Measurements from ENCODE around the gene YY1.

The YY1 gene

DNA sequence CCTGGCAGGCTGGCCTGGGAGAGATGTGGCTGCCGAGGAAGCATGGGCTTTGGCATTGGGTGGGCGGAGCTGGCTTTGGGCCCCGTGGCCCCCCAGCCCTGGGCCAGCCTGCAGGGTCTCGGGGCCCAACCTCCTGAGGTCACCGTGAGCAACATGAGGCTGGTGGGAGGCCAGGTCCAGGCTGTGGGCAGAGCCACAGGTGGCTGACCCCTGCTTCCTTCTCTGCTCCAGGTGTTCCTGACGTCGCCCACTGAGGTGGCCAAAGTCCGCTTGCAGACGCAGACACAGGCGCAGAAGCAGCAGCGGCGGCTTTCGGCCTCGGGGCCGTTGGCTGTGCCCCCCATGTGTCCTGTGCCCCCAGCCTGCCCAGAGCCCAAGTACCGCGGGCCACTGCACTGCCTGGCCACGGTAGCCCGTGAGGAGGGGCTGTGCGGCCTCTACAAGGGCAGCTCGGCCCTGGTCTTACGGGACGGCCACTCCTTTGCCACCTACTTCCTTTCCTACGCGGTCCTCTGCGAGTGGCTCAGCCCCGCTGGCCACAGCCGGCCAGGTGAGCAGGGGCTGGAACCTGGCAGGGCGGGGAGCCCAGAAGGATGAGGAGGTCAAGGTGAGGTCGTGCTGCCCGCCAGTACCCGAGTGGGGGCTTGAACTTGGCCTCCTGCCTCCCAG is 89.7 kb downstream of the YY1 start:
- Histone ChIP-seq H3K27me3 (ENCODE audit: insufficient read depth, low read length, poor library complexity) (no peaks in the 10 kb centered on the region), H3K9me3 (ENCODE audit: insufficient read depth, low read length, severe bottlenecking) (no peaks in the 10 kb centered on the region), H3K36me3 (ENCODE audit: insufficient read depth, low read length) (no peaks in the 10 kb centered on the region; the same call in 1 of the 2 replicates), H4K20me1 (ENCODE audit: insufficient read depth, low read length) (no peaks in the 10 kb centered on the region; the same call in 1 of the 2 replicates), H2AFZ (ENCODE audit: low read depth, low read length) (no peak overlapping the region), H3K79me2 (ENCODE audit: insufficient read depth, low read length) (no peaks in the 10 kb centered on the region), H3K9ac (ENCODE audit: low read depth, low read length) (no peak overlapping the region), H3K27ac (ENCODE audit: low read length) (no peak overlapping the region), H3K4me3 (ENCODE audit: low read depth in 1 of 2, low read length in 2 of 2) (no peak overlapping the region), H3K4me1 (ENCODE audit: insufficient read depth, low read length) (no peaks in the 10 kb centered on the region), H3K4me2 (ENCODE audit: insufficient read depth, low read length) (no peak overlapping the region)
- DNase-seq (no peak), ATAC-seq (ENCODE audit: insufficient read depth, low read depth) (no peak)
- no peak for TF ChIP-seq EZH2 (IDR thresholded peaks at IDR 0.05; ENCODE audit: borderline replicate concordance, low read depth, low read length, severe bottlenecking)
- TF ChIP-seq, protein P1, sequence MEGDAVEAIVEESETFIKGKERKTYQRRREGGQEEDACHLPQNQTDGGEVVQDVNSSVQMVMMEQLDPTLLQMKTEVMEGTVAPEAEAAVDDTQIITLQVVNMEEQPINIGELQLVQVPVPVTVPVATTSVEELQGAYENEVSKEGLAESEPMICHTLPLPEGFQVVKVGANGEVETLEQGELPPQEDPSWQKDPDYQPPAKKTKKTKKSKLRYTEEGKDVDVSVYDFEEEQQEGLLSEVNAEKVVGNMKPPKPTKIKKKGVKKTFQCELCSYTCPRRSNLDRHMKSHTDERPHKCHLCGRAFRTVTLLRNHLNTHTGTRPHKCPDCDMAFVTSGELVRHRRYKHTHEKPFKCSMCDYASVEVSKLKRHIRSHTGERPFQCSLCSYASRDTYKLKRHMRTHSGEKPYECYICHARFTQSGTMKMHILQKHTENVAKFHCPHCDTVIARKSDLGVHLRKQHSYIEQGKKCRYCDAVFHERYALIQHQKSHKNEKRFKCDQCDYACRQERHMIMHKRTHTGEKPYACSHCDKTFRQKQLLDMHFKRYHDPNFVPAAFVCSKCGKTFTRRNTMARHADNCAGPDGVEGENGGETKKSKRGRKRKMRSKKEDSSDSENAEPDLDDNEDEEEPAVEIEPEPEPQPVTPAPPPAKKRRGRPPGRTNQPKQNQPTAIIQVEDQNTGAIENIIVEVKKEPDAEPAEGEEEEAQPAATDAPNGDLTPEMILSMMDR (IDR thresholded peaks at IDR 0.05; ENCODE audit: borderline replicate concordance, extremely low read depth, low read length, poor library complexity, severe bottlenecking): no peak

DNA sequence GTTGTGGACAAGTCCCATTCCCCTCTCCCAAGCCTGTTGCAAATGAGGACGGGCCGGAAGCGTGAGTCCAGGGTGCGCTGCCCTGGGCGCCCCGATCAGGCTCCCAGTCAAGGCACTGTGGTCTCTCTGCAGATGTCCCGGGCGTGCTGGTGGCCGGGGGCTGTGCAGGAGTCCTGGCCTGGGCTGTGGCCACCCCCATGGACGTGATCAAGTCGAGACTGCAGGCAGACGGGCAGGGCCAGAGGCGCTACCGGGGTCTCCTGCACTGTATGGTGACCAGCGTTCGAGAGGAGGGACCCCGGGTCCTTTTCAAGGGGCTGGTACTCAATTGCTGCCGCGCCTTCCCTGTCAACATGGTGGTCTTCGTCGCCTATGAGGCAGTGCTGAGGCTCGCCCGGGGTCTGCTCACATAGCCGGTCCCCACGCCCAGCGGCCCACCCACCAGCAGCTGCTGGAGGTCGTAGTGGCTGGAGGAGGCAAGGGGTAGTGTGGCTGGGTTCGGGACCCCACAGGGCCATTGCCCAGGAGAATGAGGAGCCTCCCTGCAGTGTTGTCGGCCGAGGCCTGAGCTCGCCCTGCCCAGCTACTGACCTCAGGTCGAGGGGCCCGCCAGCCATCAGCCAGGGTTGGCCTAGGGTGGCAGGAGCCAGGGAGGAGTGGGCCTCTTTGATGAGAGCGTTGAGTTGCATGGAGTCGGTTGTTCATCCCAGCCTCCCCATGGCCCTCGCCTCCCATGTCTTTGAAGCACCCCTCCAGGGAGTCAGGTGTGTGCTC is 90.5 kb downstream of the YY1 start:
- Histone ChIP-seq H3K4me3 (ENCODE audit: low read depth in 1 of 2, low read length in 2 of 2) (no peak overlapping the region), H3K9me3 (ENCODE audit: insufficient read depth, low read length, severe bottlenecking) (no peaks in the 10 kb centered on the region), H3K36me3 (ENCODE audit: insufficient read depth, low read length) (peaks cover under 1% of the 10 kb centered on the region; the same call in 1 of the 2 replicates), H3K79me2 (ENCODE audit: insufficient read depth, low read length) (no peaks in the 10 kb centered on the region), H3K4me1 (ENCODE audit: insufficient read depth, low read length) (no peaks in the 10 kb centered on the region), H2AFZ (ENCODE audit: low read depth, low read length) (no peak overlapping the region), H3K27ac (ENCODE audit: low read length) (no peak overlapping the region), H4K20me1 (ENCODE audit: insufficient read depth, low read length) (no peaks in the 10 kb centered on the region; the same call in 1 of the 2 replicates), H3K27me3 (ENCODE audit: insufficient read depth, low read length, poor library complexity) (no peaks in the 10 kb centered on the region), H3K9ac (ENCODE audit: low read depth, low read length) (no peak overlapping the region), H3K4me2 (ENCODE audit: insufficient read depth, low read length) (no peak overlapping the region)
- ATAC-seq (ENCODE audit: insufficient read depth, low read depth): no peak
- no peak for DNase-seq
- TF ChIP-seq, protein P1 (IDR thresholded peaks at IDR 0.05; ENCODE audit: borderline replicate concordance, extremely low read depth, low read length, poor library complexity, severe bottlenecking): no peak
- TF ChIP-seq EZH2 (IDR thresholded peaks at IDR 0.05; ENCODE audit: borderline replicate concordance, low read depth, low read length, severe bottlenecking): no peak

DNA sequence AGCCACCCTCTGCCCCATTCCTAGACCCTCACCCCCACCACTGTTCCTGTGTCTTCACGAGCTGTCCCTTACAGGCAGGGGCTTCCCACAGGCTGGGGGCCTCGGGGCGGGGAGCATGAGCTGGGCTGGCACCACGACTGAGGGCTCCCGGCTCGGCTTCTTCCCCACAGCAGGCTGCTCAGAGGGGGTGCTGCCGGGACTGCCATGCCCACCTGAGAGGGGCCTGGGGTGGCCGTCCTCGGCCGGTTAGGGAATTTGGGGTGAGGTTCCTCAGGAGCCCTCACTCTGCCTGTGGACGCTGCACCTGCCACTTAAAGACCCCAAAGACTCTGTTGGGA is 91.0 kb downstream of the YY1 start:
- no peaks in the 10 kb centered on the region for H3K4me1 ChIP-seq (ENCODE audit: insufficient read depth, low read length)
- H3K79me2 ChIP-seq (ENCODE audit: insufficient read depth, low read length): no peaks in the 10 kb centered on the region
- no peak overlapping the region for H3K27ac ChIP-seq (ENCODE audit: low read length)
- peaks cover 6% of the 10 kb centered on the region; the same call in 1 of the 2 replicates for H3K36me3 ChIP-seq (ENCODE audit: insufficient read depth, low read length)
- H3K27me3 ChIP-seq (ENCODE audit: insufficient read depth, low read length, poor library complexity): no peaks in the 10 kb centered on the region
- no peak overlapping the region for H3K4me3 ChIP-seq (ENCODE audit: low read depth in 1 of 2, low read length in 2 of 2)
- no peak overlapping the region for H3K9ac ChIP-seq (ENCODE audit: low read depth, low read length)
- H4K20me1 ChIP-seq (ENCODE audit: insufficient read depth, low read length): no peaks in the 10 kb centered on the region
- H3K4me2 ChIP-seq (ENCODE audit: insufficient read depth, low read length): no peak overlapping the region
- H3K9me3 ChIP-seq (ENCODE audit: insufficient read depth, low read length, severe bottlenecking): no peaks in the 10 kb centered on the region
- TF ChIP-seq, protein P1 (IDR thresholded peaks at IDR 0.05; ENCODE audit: borderline replicate concordance, extremely low read depth, low read length, poor library complexity, severe bottlenecking): no peak
- TF ChIP-seq EZH2 (IDR thresholded peaks at IDR 0.05; ENCODE audit: borderline replicate concordance, low read depth, low read length, severe bottlenecking): no peak
- H2AFZ ChIP-seq (ENCODE audit: low read depth, low read length): no peak overlapping the region
- no peak for ATAC-seq (ENCODE audit: insufficient read depth, low read depth)
- DNase-seq: no peak
